DND-41 (cell line): ENCODE results near the gene RABGAP1.

Source experiments
- ATAC-seq: fragments of 200-7000 bp; cut with Tn5 transposase; 3 replicates; pipeline ENCODE4 v1.9.1; 2021; ENCODE audit warnings: low read depth; ENCODE audit not compliant: insufficient read depth
- DNase-seq: peaks from one replicate; pipeline ENCODE4 v3.0.0-alpha.2; 2020
- H2AFZ ChIP-seq: 2 replicates; pipeline ENCODE4 v1.6.0; 2012; ENCODE audit warnings: low read depth, low read length
- H3K27ac ChIP-seq: 2 replicates; pipeline ENCODE4 v1.5.1; 2012; ENCODE audit warnings: low read length, inconsistent platforms
- H3K27me3 ChIP-seq: fragments of 200-600 bp; sonication (generic); 2 replicates; pipeline ENCODE4 v1.6.0; 2012; ENCODE audit warnings: low read length, mild to moderate bottlenecking, inconsistent platforms; ENCODE audit not compliant: insufficient read depth, poor library complexity
- H3K36me3 ChIP-seq: 2 replicates; pipeline ENCODE4 v1.5.1; 2012; ENCODE audit warnings: low read length, inconsistent platforms; ENCODE audit not compliant: insufficient read depth
- H3K4me1 ChIP-seq: 2 replicates; pipeline ENCODE4 v1.5.1; 2012; ENCODE audit warnings: mild to moderate bottlenecking, low read length; ENCODE audit not compliant: insufficient read depth
- H3K4me2 ChIP-seq: 2 replicates; pipeline ENCODE4 v1.6.0; 2012; ENCODE audit warnings: mild to moderate bottlenecking, moderate library complexity, low read length, inconsistent platforms; ENCODE audit not compliant: insufficient read depth
- H3K4me3 ChIP-seq, 2 experiments: fragments of 200-600 bp in 1 of 2; shearing (Covaris generic) in 1 of 2; 2 replicates each; pipeline ENCODE4 v1.5.1; 2012 to 2016; ENCODE audit warnings: inconsistent platforms in 2 of 2, low read length in 2 of 2, mild to moderate bottlenecking in 2 of 2, low read depth in 1 of 2, moderate library complexity in 1 of 2
- H3K79me2 ChIP-seq: 2 replicates; pipeline ENCODE4 v1.6.0; 2012; ENCODE audit warnings: low read length, inconsistent platforms; ENCODE audit not compliant: insufficient read depth
- H3K9ac ChIP-seq: 2 replicates; pipeline ENCODE4 v1.6.0; 2012; ENCODE audit warnings: low read depth, mild to moderate bottlenecking, inconsistent platforms, low read length, moderate library complexity
- H3K9me3 ChIP-seq: 2 replicates; pipeline ENCODE4 v1.5.1; 2012; ENCODE audit warnings: low read length, moderate library complexity, mild to moderate bottlenecking, inconsistent platforms; ENCODE audit not compliant: insufficient read depth, severe bottlenecking
- H4K20me1 ChIP-seq: 2 replicates; pipeline ENCODE4 v1.6.0; 2012; ENCODE audit warnings: low read length; ENCODE audit not compliant: insufficient read depth
- EZH2 ChIP-seq: IDR thresholded peaks from 3 replicates; pipeline ENCODE4 v1.6.1; 2012; ENCODE audit warnings: borderline replicate concordance, low read depth, mild to moderate bottlenecking, moderate library complexity, low read length, inconsistent platforms; ENCODE audit not compliant: severe bottlenecking
- TF ChIP-seq, protein P1 (sequence below): IDR thresholded peaks from 2 replicates; pipeline ENCODE4 v1.5.1; 2012; ENCODE audit warnings: borderline replicate concordance, low read length, moderate library complexity, mild to moderate bottlenecking; ENCODE audit not compliant: poor library complexity, severe bottlenecking; ENCODE audit errors: extremely low read depth

The RABGAP1 gene

DNA sequence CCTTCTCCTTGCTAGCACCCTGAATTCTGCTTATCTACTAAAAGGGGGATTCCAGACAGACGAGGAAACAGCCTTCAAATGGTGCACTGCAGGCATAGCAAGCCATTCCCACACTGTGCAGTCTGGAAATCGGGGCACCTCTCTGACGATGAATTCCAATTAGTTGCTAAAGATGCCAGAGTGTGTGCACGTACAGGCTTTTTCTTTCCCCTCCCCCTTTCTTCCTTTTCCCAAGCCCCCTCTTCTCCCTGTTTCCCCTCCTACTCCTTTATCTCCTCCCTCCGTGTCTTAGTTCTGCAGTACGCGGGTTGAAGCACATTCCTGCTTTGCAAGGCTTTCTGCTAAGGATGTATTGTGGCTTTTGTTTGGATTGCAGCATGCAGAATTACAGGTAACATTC lies 92.5 kb downstream of the RABGAP1 start, which contains the start of gene GPR21:
GPR21 (plus strand) TSS at position 316 of the 400 bp plus-strand sequence. CDS start 900 bp downstream, outside the sequence.
- ATAC-seq (no peak), DNase-seq (no peak)
- Histone ChIP-seq H3K9me3 (no peaks in the 10 kb centered on the region), H4K20me1 (no peaks in the 10 kb centered on the region), H3K4me1 (no peaks in the 10 kb centered on the region), H3K4me2 (no peak within 1 kb of the TSS), H3K9ac (no peak within 1 kb of the TSS), H3K36me3 (peaks cover 14% of the 10 kb centered on the region), H3K27me3 (no peaks in the 10 kb centered on the region), H2AFZ (no peak within 1 kb of the TSS), H3K4me3 (no peak within 1 kb of the TSS), H3K79me2 (no peaks in the 10 kb centered on the region), H3K27ac (no peak within 1 kb of the TSS)
- TF ChIP-seq EZH2, result no peak
- TF ChIP-seq, protein P1, sequence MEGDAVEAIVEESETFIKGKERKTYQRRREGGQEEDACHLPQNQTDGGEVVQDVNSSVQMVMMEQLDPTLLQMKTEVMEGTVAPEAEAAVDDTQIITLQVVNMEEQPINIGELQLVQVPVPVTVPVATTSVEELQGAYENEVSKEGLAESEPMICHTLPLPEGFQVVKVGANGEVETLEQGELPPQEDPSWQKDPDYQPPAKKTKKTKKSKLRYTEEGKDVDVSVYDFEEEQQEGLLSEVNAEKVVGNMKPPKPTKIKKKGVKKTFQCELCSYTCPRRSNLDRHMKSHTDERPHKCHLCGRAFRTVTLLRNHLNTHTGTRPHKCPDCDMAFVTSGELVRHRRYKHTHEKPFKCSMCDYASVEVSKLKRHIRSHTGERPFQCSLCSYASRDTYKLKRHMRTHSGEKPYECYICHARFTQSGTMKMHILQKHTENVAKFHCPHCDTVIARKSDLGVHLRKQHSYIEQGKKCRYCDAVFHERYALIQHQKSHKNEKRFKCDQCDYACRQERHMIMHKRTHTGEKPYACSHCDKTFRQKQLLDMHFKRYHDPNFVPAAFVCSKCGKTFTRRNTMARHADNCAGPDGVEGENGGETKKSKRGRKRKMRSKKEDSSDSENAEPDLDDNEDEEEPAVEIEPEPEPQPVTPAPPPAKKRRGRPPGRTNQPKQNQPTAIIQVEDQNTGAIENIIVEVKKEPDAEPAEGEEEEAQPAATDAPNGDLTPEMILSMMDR, result no peak

DNA sequence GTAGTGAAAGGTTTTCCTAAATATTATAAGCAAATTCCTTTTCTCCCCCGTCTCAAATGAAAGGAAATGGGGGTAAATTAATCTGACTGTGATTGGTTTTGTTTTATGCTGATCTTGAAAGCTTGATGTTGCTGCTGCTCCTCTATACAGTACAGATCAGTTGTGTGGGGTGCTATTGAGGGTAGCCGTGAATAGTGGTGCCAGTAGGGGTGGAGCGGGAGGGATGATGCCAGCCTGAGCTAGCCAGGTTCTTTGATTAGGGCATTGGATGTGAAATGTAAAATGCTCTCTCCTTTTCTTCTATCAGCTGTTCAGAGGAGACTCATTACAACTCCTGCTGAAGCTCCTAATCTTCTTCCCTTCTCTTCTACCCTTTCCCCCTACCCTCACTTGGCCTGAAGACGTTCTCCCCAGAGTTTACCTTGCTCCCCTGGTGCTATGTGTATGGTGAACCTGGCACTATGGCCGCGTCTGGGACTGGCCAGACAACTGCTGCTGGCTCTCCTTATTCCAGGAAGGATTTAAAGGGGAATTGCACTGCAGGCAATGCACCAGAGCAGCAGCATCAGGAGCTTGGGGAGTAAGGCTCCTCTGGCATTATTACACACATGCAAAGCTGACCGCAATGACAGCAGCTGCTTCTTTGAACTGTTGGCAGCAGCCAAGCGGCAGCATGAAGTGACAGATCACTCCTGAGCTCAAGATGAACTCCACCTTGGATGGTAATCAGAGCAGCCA lies 93.2 kb downstream of the RABGAP1 start:
- Histone ChIP-seq H3K27me3 (no peaks in the 10 kb centered on the region), H4K20me1 (no peaks in the 10 kb centered on the region), H3K9me3 (no peaks in the 10 kb centered on the region), H3K36me3 (peaks cover 14% of the 10 kb centered on the region), H3K9ac (no peak overlapping the region), H2AFZ (no peak overlapping the region), H3K79me2 (no peaks in the 10 kb centered on the region), H3K4me3 (no peak overlapping the region), H3K4me1 (no peaks in the 10 kb centered on the region), H3K27ac (no peak overlapping the region), H3K4me2 (no peak overlapping the region)
- ATAC-seq (no peak), DNase-seq (no peak)
- TF ChIP-seq, protein P1, result no peak
- TF ChIP-seq EZH2, result no peak

DNA sequence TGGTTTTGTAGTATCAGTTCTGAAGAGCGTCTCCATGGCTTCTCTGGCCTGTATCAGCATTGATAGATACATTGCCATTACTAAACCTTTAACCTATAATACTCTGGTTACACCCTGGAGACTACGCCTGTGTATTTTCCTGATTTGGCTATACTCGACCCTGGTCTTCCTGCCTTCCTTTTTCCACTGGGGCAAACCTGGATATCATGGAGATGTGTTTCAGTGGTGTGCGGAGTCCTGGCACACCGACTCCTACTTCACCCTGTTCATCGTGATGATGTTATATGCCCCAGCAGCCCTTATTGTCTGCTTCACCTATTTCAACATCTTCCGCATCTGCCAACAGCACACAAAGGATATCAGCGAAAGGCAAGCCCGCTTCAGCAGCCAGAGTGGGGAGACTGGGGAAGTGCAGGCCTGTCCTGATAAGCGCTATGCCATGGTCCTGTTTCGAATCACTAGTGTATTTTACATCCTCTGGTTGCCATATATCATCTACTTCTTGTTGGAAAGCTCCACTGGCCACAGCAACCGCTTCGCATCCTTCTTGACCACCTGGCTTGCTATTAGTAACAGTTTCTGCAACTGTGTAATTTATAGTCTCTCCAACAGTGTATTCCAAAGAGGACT lies 94.2 kb downstream of the RABGAP1 start:
- H3K9me3 ChIP-seq, result no peaks in the 10 kb centered on the region
- TF ChIP-seq EZH2, result no peak
- TF ChIP-seq, protein P1, result no peak
- H3K79me2 ChIP-seq, result no peaks in the 10 kb centered on the region
- DNase-seq (no peak), ATAC-seq (no peak)
- H3K4me1 ChIP-seq, result no peaks in the 10 kb centered on the region
- no peaks in the 10 kb centered on the region for H4K20me1 ChIP-seq
- H3K4me3 ChIP-seq, result no peak overlapping the region
- no peak overlapping the region for H2AFZ ChIP-seq
- no peak overlapping the region for H3K4me2 ChIP-seq
- no peaks in the 10 kb centered on the region for H3K27me3 ChIP-seq
- H3K36me3 ChIP-seq, result peaks cover 14% of the 10 kb centered on the region
- no peak overlapping the region for H3K9ac ChIP-seq
- no peak overlapping the region for H3K27ac ChIP-seq
